Tibial artery (tissue), 4 donors: ENCODE measurements around the gene MAN2A2.

Experiments used
- DNase-seq, 2 donors: peaks; one replicate each; pipeline ENCODE4 v3.0.0-alpha.2; 2019
- H3K27ac ChIP-seq, 2 donors: fragments of 200-600 bp; sonication (generic) in 1 of 2; 1 replicate in 1 of 2; 2 replicates in 1 of 2; pipeline ENCODE4 v1.5.1; 2018 to 2019; ENCODE audit warnings: mild to moderate bottlenecking in 1 of 2
- H3K27me3 ChIP-seq, 2 donors: fragments of 200-600 bp; sonication (generic) in 1 of 2; one replicate each; pipeline versions ENCODE4 v1.5.1 to v1.6.0; 2016 to 2019
- H3K36me3 ChIP-seq, 3 donors: fragments of 200-600 bp; sonication (generic) in 2 of 3; one replicate each; pipeline ENCODE4 v1.5.1; 2016 to 2019; ENCODE audit warnings: mild to moderate bottlenecking in 2 of 3
- H3K4me1 ChIP-seq, 4 donors: fragments of 200-600 bp; sonication (generic) in 2 of 4; 1 replicate in 3 of 4; 2 replicates in 1 of 4; pipeline ENCODE4 v1.5.1; 2016 to 2019
- H3K4me3 ChIP-seq, 2 donors: fragments of 200-600 bp; sonication (generic) in 1 of 2; 1 replicate in 1 of 2; 2 replicates in 1 of 2; pipeline ENCODE4 v1.5.1; 2018 to 2019; ENCODE audit warnings: mild to moderate bottlenecking in 2 of 2
- H3K9me3 ChIP-seq, 3 donors: fragments of 200-600 bp; sonication (generic) in 1 of 3; one replicate each; pipeline ENCODE4 v1.5.1; 2016 to 2019
- intact Hi-C: fragments of 100-400 bp; cut with DNase I; formaldehyde crosslinking; loops from one replicate; pipeline ENCODE4 v1.15.0; 2023; ENCODE audit warnings: low total_unique reads
- TF ChIP-seq, protein P1 (sequence below), 2 experiments: fragments of 200-600 bp in 1 of 2; fragments of 450-650 bp in 1 of 2; IDR thresholded peaks; one replicate each; pipeline ENCODE4 v1.5.1; 2017 to 2019; ENCODE audit warnings: antibody characterized with exemption in 2 of 2, mild to moderate bottlenecking in 1 of 2, moderate library complexity in 1 of 2

The MAN2A2 gene

GRCh38 chr15:90882781-90883525 is 20.1 kb upstream of the MAN2A2 start:
- Histone ChIP-seq H3K27me3 (no peaks in the 10 kb centered on the region), H3K9me3 (no peaks in the 10 kb centered on the region), H3K4me3 (no peak overlapping the region), H3K27ac (peak overlapping the region; percentile 86 to 98), H3K4me1 (peaks cover 0 to 38% (median 25%) of the 10 kb centered on the region in 4 donors), H3K36me3 (peaks cover 22 to 58% (median 53%) of the 10 kb centered on the region in 3 donors)
- TF ChIP-seq, protein P1, sequence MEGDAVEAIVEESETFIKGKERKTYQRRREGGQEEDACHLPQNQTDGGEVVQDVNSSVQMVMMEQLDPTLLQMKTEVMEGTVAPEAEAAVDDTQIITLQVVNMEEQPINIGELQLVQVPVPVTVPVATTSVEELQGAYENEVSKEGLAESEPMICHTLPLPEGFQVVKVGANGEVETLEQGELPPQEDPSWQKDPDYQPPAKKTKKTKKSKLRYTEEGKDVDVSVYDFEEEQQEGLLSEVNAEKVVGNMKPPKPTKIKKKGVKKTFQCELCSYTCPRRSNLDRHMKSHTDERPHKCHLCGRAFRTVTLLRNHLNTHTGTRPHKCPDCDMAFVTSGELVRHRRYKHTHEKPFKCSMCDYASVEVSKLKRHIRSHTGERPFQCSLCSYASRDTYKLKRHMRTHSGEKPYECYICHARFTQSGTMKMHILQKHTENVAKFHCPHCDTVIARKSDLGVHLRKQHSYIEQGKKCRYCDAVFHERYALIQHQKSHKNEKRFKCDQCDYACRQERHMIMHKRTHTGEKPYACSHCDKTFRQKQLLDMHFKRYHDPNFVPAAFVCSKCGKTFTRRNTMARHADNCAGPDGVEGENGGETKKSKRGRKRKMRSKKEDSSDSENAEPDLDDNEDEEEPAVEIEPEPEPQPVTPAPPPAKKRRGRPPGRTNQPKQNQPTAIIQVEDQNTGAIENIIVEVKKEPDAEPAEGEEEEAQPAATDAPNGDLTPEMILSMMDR (IDR thresholded peaks at IDR 0.05), result no peak
- DNase-seq, result peak in 1 of 2 donors; percentile 72
- intact Hi-C loops, result no loop called here

- Histone ChIP-seq H3K4me3 (peak overlapping the region; percentile 54 to 55), H3K4me1 (peaks cover 0 to 38% (median 25%) of the 10 kb centered on the region in 4 donors), H3K27me3 (no peaks in the 10 kb centered on the region), H3K36me3 (peaks cover 16 to 52% (median 51%) of the 10 kb centered on the region in 3 donors), H3K9me3 (no peaks in the 10 kb centered on the region), H3K27ac (peak overlapping the region; percentile 86 to 98)
- TF ChIP-seq, protein P1 (IDR thresholded peaks at IDR 0.05), result no peak
- no peak for DNase-seq
- intact Hi-C loops, result no loop called here
These were observed 19.6 kb upstream of the MAN2A2 start for GRCh38 chr15:90883526-90883975.

DNA sequence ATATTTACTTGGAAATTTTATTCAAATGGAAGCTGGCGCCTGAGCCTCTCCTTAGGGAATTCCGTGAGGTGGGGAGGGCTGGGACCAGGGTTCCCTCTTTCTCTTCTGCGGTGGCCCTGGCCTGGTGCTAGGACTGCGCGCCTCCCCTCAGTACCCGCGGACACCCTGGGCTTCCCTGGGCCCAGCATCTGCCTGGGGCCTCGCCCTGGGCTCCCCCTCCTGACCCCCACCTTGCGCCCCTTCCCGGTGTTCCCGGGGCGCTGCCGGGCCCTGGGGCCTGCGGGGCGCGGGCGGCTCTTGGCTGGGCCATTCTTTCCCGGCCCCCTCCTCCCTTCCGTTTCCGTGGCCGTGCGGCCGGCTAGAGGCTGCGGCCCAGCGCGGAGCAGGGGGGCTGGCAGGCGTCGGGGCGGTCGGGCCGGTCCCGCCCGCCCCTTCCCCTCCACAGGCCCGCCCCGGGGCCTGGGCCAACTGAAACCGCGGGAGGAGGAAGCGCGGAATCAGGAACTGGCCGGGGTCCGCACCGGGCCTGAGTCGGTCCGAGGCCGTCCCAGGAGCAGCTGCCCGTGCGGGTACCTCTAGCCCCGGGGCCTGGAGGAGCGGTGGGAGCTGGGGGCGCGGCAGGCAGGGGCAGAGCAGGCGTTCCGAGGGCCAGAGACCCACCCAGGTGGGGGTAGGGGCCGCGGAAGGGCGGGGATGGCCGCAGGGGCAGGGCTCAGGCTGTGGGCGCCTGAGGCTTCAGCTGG is 19.0 kb upstream of the MAN2A2 start, which contains the start of gene FES:
Gene FES (plus strand): TSS at position 529 of the 743 bp plus-strand sequence. CDS start 542 bp downstream, outside the sequence.
- TF ChIP-seq, protein P1 (IDR thresholded peaks at IDR 0.05), result no peak
- intact Hi-C loops, result no loop called here
- Histone ChIP-seq H3K27me3 (no peaks in the 10 kb centered on the region), H3K36me3 (peaks cover 11 to 51% (median 48%) of the 10 kb centered on the region in 3 donors), H3K27ac (peak within 1 kb of the TSS; percentile 86 to 98), H3K9me3 (no peaks in the 10 kb centered on the region), H3K4me3 (peak within 1 kb of the TSS; percentile 54 to 55), H3K4me1 (peaks cover 0 to 38% (median 25%) of the 10 kb centered on the region in 4 donors)
- DNase-seq, result peak; percentile 60 to 87

DNA sequence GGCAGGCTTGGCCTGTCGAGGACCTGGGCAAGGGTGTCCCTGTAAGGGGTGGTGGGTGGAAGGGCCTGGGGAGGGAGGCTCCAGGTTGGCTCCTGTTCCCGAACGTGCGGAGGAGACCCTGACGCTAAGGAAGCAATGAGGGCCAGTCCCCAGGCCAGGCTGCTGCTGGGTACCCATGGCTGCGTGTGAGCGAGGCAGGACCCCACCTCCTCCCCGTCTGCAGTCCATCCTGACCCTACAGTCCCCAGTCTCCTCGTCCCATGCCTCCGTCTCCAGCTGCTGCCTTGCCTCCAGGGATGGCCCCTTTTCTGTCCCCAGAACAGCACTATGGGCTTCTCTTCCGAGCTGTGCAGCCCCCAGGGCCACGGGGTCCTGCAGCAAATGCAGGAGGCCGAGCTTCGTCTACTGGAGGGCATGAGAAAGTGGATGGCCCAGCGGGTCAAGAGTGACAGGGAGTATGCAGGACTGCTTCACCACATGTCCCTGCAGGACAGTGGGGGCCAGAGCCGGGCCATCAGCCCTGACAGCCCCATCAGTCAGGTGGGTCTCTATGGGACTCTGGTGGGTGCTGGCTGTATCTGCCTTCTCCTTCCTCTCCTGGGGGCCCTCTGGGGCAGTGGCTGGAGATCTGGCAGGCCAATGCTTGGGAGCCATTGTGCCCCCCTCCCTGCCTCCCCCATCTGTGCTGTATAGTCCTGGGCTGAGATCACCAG is 18.2 kb upstream of the MAN2A2 start:
- Histone ChIP-seq H3K27me3 (no peaks in the 10 kb centered on the region), H3K9me3 (no peaks in the 10 kb centered on the region), H3K4me3 (peak overlapping the region; percentile 54 to 55), H3K4me1 (peaks cover 0 to 38% (median 25%) of the 10 kb centered on the region in 4 donors), H3K27ac (peak overlapping the region; percentile 86 to 98), H3K36me3 (peaks cover 6 to 51% (median 48%) of the 10 kb centered on the region in 3 donors)
- TF ChIP-seq, protein P1 (IDR thresholded peaks at IDR 0.05), result no peak
- peak in 1 of 2 donors; percentile 68 for DNase-seq
- intact Hi-C loops, result no loop called here
